HL-60 (cell line): ENCODE measurements around the gene THRAP3.

Experiments
- DNase-seq, 2 experiments: peaks; one replicate each; pipeline ENCODE4 v3.0.0-alpha.2; 2010 to 2020; ENCODE audit warnings: low read depth in 1 of 2, low spot score in 1 of 2
- H3K27ac ChIP-seq: fragments of 250-450 bp; sonication (Bioruptor Pico); replicated peaks from 2 replicates; pipeline ENCODE4 v1.5.1; 2020; ENCODE audit warnings: mild to moderate bottlenecking, moderate library complexity
- H3K27me3 ChIP-seq: fragments of 250-450 bp; sonication (Bioruptor Pico); 2 replicates; pipeline ENCODE4 v1.5.1; 2021; ENCODE audit warnings: mild to moderate bottlenecking, moderate library complexity; ENCODE audit not compliant: insufficient read depth, poor library complexity, severe bottlenecking
- H3K4me3 ChIP-seq: replicated peaks from 2 replicates; pipeline ENCODE4 v1.5.1; 2011; ENCODE audit warnings: mild to moderate bottlenecking, control low read depth, low read length; ENCODE audit not compliant: insufficient read depth
- GABPA ChIP-seq: IDR thresholded peaks from 2 replicates; pipeline ENCODE4 v1.6.1; 2012; ENCODE audit warnings: low read depth
- POLR2AphosphoS5 ChIP-seq: IDR thresholded peaks from 2 replicates; pipeline ENCODE4 v1.6.1; 2012; ENCODE audit warnings: low read depth
- SPI1 ChIP-seq: IDR thresholded peaks from 2 replicates; pipeline ENCODE4 v1.6.1; 2012; ENCODE audit warnings: low read depth, mild to moderate bottlenecking, borderline replicate concordance
- TF ChIP-seq, protein P1 (sequence below): IDR thresholded peaks from one replicate; pipeline ENCODE4 v1.5.1; 2011; ENCODE audit warnings: low read length, control low read depth, inconsistent platforms; ENCODE audit not compliant: insufficient read depth
- TF ChIP-seq, protein P2 (sequence below): IDR thresholded peaks from 2 replicates; pipeline ENCODE4 v1.6.1; 2012; ENCODE audit warnings: low read depth; ENCODE audit not compliant: insufficient replicate concordance

THRAP3 gene

DNA sequence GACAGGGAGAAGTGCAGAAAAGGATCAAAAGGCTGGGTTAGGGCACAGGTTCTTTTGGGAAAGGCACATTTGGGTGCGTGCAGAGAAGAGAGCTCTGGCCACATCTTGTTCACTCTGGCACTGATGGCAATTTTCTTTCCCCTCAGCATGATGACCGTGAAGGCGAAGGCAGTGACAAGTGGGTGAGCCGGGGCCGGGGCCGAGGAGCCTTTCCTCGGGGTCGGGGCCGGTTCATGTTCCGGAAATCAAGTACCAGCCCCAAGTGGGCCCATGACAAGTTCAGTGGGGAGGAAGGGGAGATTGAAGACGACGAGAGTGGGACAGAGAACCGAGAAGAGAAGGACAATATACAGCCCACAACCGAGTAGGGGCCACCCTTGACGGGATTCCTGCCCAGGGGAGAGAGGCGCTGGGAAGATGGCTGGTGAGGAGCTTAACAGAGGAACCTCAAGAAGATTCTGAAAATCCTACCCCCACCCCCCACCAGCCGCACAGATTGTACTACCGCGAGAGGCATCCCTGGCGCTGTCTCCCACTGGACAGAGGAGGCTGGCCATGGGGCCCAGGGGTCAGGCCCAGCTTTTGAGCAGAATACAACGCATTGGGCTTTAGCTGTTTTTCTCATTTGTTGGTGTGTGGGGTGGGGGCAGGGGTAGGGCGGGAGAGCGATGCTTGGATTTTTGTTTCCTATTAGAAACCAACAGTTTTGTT is 79.6 kb downstream of the THRAP3 start:
- Histone ChIP-seq H3K27ac (no peak overlapping the region), H3K27me3 (no peaks in the 10 kb centered on the region), H3K4me3 (no peak overlapping the region)
- no peak for DNase-seq
- TF ChIP-seq, protein P1, sequence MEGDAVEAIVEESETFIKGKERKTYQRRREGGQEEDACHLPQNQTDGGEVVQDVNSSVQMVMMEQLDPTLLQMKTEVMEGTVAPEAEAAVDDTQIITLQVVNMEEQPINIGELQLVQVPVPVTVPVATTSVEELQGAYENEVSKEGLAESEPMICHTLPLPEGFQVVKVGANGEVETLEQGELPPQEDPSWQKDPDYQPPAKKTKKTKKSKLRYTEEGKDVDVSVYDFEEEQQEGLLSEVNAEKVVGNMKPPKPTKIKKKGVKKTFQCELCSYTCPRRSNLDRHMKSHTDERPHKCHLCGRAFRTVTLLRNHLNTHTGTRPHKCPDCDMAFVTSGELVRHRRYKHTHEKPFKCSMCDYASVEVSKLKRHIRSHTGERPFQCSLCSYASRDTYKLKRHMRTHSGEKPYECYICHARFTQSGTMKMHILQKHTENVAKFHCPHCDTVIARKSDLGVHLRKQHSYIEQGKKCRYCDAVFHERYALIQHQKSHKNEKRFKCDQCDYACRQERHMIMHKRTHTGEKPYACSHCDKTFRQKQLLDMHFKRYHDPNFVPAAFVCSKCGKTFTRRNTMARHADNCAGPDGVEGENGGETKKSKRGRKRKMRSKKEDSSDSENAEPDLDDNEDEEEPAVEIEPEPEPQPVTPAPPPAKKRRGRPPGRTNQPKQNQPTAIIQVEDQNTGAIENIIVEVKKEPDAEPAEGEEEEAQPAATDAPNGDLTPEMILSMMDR, result no peak
- TF ChIP-seq, protein P2, sequence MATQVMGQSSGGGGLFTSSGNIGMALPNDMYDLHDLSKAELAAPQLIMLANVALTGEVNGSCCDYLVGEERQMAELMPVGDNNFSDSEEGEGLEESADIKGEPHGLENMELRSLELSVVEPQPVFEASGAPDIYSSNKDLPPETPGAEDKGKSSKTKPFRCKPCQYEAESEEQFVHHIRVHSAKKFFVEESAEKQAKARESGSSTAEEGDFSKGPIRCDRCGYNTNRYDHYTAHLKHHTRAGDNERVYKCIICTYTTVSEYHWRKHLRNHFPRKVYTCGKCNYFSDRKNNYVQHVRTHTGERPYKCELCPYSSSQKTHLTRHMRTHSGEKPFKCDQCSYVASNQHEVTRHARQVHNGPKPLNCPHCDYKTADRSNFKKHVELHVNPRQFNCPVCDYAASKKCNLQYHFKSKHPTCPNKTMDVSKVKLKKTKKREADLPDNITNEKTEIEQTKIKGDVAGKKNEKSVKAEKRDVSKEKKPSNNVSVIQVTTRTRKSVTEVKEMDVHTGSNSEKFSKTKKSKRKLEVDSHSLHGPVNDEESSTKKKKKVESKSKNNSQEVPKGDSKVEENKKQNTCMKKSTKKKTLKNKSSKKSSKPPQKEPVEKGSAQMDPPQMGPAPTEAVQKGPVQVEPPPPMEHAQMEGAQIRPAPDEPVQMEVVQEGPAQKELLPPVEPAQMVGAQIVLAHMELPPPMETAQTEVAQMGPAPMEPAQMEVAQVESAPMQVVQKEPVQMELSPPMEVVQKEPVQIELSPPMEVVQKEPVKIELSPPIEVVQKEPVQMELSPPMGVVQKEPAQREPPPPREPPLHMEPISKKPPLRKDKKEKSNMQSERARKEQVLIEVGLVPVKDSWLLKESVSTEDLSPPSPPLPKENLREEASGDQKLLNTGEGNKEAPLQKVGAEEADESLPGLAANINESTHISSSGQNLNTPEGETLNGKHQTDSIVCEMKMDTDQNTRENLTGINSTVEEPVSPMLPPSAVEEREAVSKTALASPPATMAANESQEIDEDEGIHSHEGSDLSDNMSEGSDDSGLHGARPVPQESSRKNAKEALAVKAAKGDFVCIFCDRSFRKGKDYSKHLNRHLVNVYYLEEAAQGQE, result no peak
- TF ChIP-seq POLR2AphosphoS5 (no peak), GABPA (no peak), SPI1 (no peak)

DNA sequence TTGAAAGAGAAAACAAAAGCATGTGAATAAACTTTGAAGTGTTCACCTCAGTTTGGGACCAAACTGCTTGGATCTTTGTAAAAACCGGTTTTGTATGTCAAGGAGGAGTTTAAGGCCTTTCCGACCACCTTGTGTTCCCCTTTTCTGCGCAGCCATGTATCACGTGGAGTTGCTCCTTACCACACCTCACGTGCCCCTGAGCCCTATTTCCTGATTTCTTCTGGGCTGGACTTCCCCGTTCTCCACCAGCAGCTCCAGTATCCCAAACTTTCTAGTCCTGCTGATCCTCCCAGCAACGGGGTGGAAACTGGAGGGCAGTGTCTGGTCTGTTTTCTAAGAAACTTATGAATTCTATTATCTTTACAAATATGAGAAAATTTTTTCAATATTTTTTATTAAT is 80.3 kb downstream of the THRAP3 start:
- no peak overlapping the region for H3K4me3 ChIP-seq
- no peaks in the 10 kb centered on the region for H3K27me3 ChIP-seq
- H3K27ac ChIP-seq, result no peak overlapping the region
- TF ChIP-seq, protein P1, result no peak
- TF ChIP-seq GABPA, result no peak
- TF ChIP-seq POLR2AphosphoS5, result no peak
- TF ChIP-seq SPI1, result peak; percentile 92
- TF ChIP-seq, protein P2, result no peak
- peak in 1 of 2 experiments; percentile 85 for DNase-seq

DNA sequence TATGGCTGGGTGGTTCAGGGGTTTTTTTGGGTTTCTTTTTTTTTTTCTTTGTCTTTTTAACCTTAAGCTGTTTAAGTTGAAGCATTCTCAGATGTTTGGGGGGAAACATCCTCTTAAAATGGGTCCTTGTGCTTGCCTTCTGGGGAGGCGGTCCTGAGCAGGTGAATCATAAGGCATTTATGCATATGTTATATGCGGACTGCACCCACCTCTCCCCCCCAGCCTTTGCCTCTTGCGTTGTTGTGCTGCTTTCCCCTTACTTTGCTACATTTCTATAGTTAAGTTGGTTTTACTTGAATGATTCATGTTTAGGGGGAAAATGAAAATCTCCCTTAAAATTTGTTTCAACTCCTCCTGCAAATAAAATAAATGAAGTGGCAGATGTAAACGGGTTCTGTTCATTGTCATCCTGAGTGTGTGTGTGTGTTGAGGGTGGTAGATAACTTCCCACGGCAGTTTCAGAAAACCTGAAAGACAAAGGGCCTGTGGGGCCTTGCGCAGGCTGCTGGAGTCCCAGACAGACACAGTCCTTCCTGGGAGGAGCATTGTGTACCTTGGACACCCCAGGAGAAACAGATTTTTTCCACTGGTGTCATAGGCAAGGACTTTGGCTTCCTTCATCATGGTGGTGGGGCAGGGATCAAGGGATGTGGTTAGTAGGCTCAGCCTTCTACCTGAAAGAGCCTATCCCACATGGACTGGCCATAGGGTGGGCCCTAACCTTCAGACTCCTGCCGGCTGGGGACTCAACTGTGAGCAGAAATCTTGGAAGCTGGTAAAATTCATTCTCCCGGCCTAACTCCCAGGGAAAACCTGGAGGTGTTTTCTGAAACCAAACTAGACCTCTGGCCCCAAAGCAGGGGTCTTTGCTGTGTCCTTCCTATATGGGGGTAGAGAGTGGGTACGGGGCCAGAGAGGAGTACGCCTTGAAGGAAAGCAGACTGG is 81.0 kb downstream of the THRAP3 start:
- TF ChIP-seq SPI1 (no peak), GABPA (no peak), POLR2AphosphoS5 (0 out of 2 replicates have a peak, but pooled peaks have one; percentile 36)
- DNase-seq, result no peak
- H3K4me3 ChIP-seq, result no peak overlapping the region
- no peak overlapping the region for H3K27ac ChIP-seq
- no peaks in the 10 kb centered on the region for H3K27me3 ChIP-seq

DNA sequence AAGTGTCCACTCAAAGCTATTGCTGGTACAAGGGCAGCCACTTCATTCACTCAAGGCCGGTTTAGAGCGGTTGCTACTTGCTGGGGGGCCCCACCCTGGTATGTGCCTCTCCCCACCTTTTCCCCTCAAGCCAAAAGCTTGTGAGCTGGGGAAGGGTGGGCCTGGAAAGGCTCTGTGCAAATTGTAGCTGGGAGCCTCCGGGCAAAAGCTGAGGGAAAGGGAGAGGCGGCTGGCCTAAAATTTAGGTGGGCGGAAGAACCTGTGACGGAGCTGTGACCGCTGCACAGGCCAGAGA is 81.6 kb downstream of the THRAP3 start:
- TF ChIP-seq POLR2AphosphoS5, result no peak
- TF ChIP-seq, protein P1, result no peak
- TF ChIP-seq, protein P2, result no peak
- DNase-seq, result no peak
- Histone ChIP-seq H3K27ac (no peak overlapping the region), H3K27me3 (no peaks in the 10 kb centered on the region), H3K4me3 (peak overlapping the region; percentile 63; the same call in 1 of the 2 replicates)
